RWPE2 (cell line): ENCODE data around the gene NIP7.
A peak's percentile ranks its signal among the peaks of the same experiment; 100 is the strongest.

Source experiments
- ATAC-seq: fragments of 200-7000 bp; cut with Tn5 transposase; 3 replicates; pipeline ENCODE4 v1.9.1; 2021; ENCODE audit warnings: low read depth
- DNase-seq: peaks from one replicate; pipeline ENCODE4 v3.0.0-alpha.2; 2020; ENCODE audit warnings: low spot score
- H3K27ac ChIP-seq: fragments of 450-650 bp; 2 replicates; pipeline ENCODE4 v1.5.1; 2017; ENCODE audit warnings: mild to moderate bottlenecking; ENCODE audit not compliant: poor library complexity, severe bottlenecking
- H3K27me3 ChIP-seq: fragments of 250-450 bp; sonication (Bioruptor Pico); 2 replicates; pipeline ENCODE4 v1.5.1; 2021; ENCODE audit warnings: mild to moderate bottlenecking, moderate library complexity; ENCODE audit not compliant: insufficient read depth, poor library complexity, severe bottlenecking
- H3K36me3 ChIP-seq: fragments of 250-450 bp; sonication (Bioruptor Pico); 2 replicates; pipeline ENCODE4 v1.5.1; 2020; ENCODE audit warnings: low read depth, mild to moderate bottlenecking, moderate library complexity
- H3K4me1 ChIP-seq: fragments of 250-450 bp; sonication (Bioruptor Pico); 2 replicates; pipeline ENCODE4 v1.5.1; 2021; ENCODE audit warnings: mild to moderate bottlenecking, moderate library complexity; ENCODE audit not compliant: insufficient read depth, poor library complexity, severe bottlenecking
- H3K4me3 ChIP-seq: fragments of 250-450 bp; sonication (Bioruptor Pico); 2 replicates; pipeline ENCODE4 v1.5.1; 2021; ENCODE audit warnings: mild to moderate bottlenecking, moderate library complexity; ENCODE audit not compliant: severe bottlenecking
- H3K9me3 ChIP-seq: fragments of 250-450 bp; sonication (Bioruptor Pico); 2 replicates; pipeline ENCODE4 v1.5.1; 2021; ENCODE audit warnings: mild to moderate bottlenecking, moderate library complexity; ENCODE audit not compliant: severe bottlenecking
- CTCF ChIP-seq: fragments of 450-650 bp; IDR thresholded peaks from one replicate; pipeline ENCODE4 v1.5.1; 2017; ENCODE audit warnings: mild to moderate bottlenecking, moderate library complexity; ENCODE audit not compliant: poor library complexity, severe bottlenecking

Gene NIP7

GRCh38 chr16:69328854-69329316, 10.7 kb upstream of the NIP7 start:
- peak overlapping the region; percentile 57 for H3K27ac ChIP-seq

GRCh38 chr16:69329369-69330285, 9.9 kb upstream of the NIP7 start:
- peaks cover 74% of the 10 kb centered on the region for H3K36me3 ChIP-seq
- ATAC-seq (peak; percentile 26), DNase-seq (peak; percentile 61)
- H3K27me3 ChIP-seq = no peaks in the 10 kb centered on the region
- TF ChIP-seq CTCF = no peak
- H3K27ac ChIP-seq = peak overlapping the region; percentile 57
- peaks cover 13% of the 10 kb centered on the region for H3K4me1 ChIP-seq
- H3K4me3 ChIP-seq = peak overlapping the region; percentile 83
- H3K9me3 ChIP-seq = no peaks in the 10 kb centered on the region

More at GRCh38 chr16:69328854-69329316, 10.7 kb upstream of the NIP7 start:
- peak overlapping the region; percentile 83 for H3K4me3 ChIP-seq
- H3K27me3 ChIP-seq = no peaks in the 10 kb centered on the region
- DNase-seq = peak; percentile 45
- peaks cover 13% of the 10 kb centered on the region for H3K4me1 ChIP-seq
- ATAC-seq = peak; percentile 16
- peaks cover 74% of the 10 kb centered on the region for H3K36me3 ChIP-seq
- no peak for TF ChIP-seq CTCF
- H3K9me3 ChIP-seq = no peaks in the 10 kb centered on the region

GRCh38 chr16:69330286-69331109, 9.1 kb upstream of the NIP7 start, which contains the start of gene PDF:
Gene PDF, minus strand, starts transcription at chr16:69330588. Its CDS starts 18 bp downstream, at chr16:69330570.
- peak within 1 kb of the TSS; percentile 83 for H3K4me3 ChIP-seq
- no peaks in the 10 kb centered on the region for H3K27me3 ChIP-seq
- no peaks in the 10 kb centered on the region for H3K9me3 ChIP-seq
- peaks cover 73% of the 10 kb centered on the region for H3K36me3 ChIP-seq
- no peak for TF ChIP-seq CTCF
- DNase-seq = peak; percentile 96
- H3K4me1 ChIP-seq = peaks cover 13% of the 10 kb centered on the region
- H3K27ac ChIP-seq = peak within 1 kb of the TSS; percentile 57
- ATAC-seq = peak; percentile 91

GRCh38 chr16:69334696-69335095, 4.9 kb upstream of the NIP7 start:
- ATAC-seq (no peak), DNase-seq (no peak)
- TF ChIP-seq CTCF = no peak
- Histone ChIP-seq H3K27ac (no peak overlapping the region), H3K4me1 (peaks cover 6% of the 10 kb centered on the region), H3K36me3 (peaks cover 56% of the 10 kb centered on the region), H3K27me3 (no peaks in the 10 kb centered on the region), H3K9me3 (no peaks in the 10 kb centered on the region), H3K4me3 (no peak overlapping the region)
